GM19351 (cell line): ENCODE results near the gene HSF4.

Experiments
- ATAC-seq: cut with Tn5 transposase; IDR thresholded peaks from one replicate; pipeline ENCODE4 v1.9.1; 2021; ENCODE audit warnings: mild to moderate bottlenecking, moderate library complexity; ENCODE audit not compliant: unreplicated experiment

The HSF4 gene

GRCh38 chr16:67150047-67150832 lies 14.3 kb upstream of the HSF4 start:
- ATAC-seq = peak; percentile 43

- ATAC-seq = peak; percentile 43
These were observed 13.6 kb upstream of the HSF4 start, which contains the start of gene B3GNT9 for GRCh38 chr16:67150833-67151396. TSS of gene B3GNT9 (minus strand) at chr16:67150998. CDS start at chr16:67150485, 513 bp downstream.

- no peak for ATAC-seq
These were observed 13.0 kb upstream of the HSF4 start for GRCh38 chr16:67151431-67152097.

- ATAC-seq = no peak
These were observed 9.8 kb upstream of the HSF4 start for GRCh38 chr16:67154578-67155294.

- ATAC-seq = no peak
These were observed 9.0 kb upstream of the HSF4 start for GRCh38 chr16:67155295-67156142.

- ATAC-seq = no peak
These were observed 8.3 kb upstream of the HSF4 start for GRCh38 chr16:67156143-67156844.

GRCh38 chr16:67157106-67157748 lies 7.3 kb upstream of the HSF4 start:
- no peak for ATAC-seq

GRCh38 chr16:67157892-67158635 lies 6.5 kb upstream of the HSF4 start:
- ATAC-seq = no peak

- ATAC-seq = peak; percentile 37
These were observed 5.6 kb upstream of the HSF4 start for GRCh38 chr16:67158637-67159600.

- no peak for ATAC-seq
These were observed 2.9 kb upstream of the HSF4 start for GRCh38 chr16:67161595-67162058.

GRCh38 chr16:67162506-67163163 lies 1.9 kb upstream of the HSF4 start:
- ATAC-seq = no peak

- no peak for ATAC-seq
These were observed 1.2 kb upstream of the HSF4 start for GRCh38 chr16:67163164-67163998.

- ATAC-seq = no peak
These were observed 466 bp upstream of the HSF4 start for GRCh38 chr16:67163999-67164558.

GRCh38 chr16:67165121-67166078 lies 855 bp downstream of the HSF4 start:
- ATAC-seq = no peak
